C4-2B (cell line): Measurements from ENCODE around the gene TRPC4.
"Not testable (repeated sequence)": the region's sequence is repeated elsewhere in the genome, so short reads cannot be mapped to it uniquely, and the experiment has no call there.

Experiments used
- H3K27ac ChIP-seq: fragments of 450-650 bp; 2 replicates; pipeline ENCODE4 v1.5.1; 2017
- ZFX ChIP-seq: fragments of 450-650 bp; IDR thresholded peaks from 2 replicates; pipeline ENCODE4 v1.6.1; 2017
- TF ChIP-seq, protein P1 (sequence below): fragments of 450-650 bp; conservative IDR thresholded peaks from 2 replicates; pipeline ENCODE4 v1.5.1; 2017; ENCODE audit warnings: mild to moderate bottlenecking

The TRPC4 gene

DNA sequence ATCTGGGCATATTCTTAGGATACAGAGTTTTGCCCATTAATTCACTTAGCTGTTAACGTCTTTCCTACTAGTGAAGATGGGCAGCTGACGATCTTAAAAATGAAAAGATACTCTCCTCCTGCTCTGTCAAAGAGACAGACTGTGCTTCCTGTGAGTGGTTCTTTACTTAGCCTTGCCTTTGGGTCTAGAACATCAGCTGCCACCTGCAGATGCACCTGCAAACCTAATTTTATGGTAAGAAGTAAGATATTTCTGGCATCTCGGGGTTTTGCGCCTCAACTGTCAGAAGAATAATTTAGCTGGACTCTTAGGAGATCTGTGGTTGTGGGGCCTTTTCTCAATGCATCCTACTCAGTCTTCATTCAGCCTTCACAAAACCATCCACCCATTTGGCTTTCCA lies 36.2 kb downstream of the TRPC4 start:
- no peak for TF ChIP-seq ZFX
- no peak overlapping the region for H3K27ac ChIP-seq

DNA sequence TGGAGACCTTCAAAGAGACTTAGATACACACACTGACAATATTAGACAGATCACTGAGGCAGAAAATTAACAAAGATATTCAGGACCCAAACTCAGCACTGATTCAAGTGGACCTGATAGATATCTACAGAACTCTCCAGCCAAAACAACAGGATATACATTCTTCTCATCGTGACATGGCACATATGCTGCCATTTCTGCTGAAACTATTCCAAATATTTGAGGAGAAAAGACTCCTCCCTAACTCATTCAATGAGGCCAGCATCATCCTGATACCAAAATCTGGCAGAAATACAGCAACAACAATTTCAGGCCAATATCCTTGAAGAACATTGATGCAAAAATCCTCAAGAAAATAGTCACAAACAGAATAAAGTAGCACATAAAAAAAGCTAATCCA lies 53.3 kb downstream of the TRPC4 start:
- TF ChIP-seq, protein P1, sequence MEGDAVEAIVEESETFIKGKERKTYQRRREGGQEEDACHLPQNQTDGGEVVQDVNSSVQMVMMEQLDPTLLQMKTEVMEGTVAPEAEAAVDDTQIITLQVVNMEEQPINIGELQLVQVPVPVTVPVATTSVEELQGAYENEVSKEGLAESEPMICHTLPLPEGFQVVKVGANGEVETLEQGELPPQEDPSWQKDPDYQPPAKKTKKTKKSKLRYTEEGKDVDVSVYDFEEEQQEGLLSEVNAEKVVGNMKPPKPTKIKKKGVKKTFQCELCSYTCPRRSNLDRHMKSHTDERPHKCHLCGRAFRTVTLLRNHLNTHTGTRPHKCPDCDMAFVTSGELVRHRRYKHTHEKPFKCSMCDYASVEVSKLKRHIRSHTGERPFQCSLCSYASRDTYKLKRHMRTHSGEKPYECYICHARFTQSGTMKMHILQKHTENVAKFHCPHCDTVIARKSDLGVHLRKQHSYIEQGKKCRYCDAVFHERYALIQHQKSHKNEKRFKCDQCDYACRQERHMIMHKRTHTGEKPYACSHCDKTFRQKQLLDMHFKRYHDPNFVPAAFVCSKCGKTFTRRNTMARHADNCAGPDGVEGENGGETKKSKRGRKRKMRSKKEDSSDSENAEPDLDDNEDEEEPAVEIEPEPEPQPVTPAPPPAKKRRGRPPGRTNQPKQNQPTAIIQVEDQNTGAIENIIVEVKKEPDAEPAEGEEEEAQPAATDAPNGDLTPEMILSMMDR, result no peak
- TF ChIP-seq ZFX, result no peak

DNA sequence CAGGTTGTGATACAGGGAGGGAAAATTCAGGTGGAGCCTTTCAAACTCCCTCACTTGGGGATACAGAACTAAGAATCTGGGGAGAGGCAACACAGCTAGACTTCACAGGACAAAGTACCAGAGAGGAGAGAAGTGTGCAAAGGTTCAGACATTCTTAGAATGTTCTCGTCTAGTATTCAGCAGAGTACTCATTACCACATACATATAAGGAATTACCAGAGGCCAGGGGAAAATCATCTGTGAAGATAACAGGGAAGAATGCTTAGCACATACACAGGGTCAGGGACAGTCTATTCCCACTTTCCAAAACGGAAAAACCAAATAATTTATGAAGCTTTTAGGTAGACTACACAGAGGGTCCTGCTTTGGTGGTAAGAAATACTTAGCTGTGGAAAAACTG lies 58.1 kb downstream of the TRPC4 start:
- TF ChIP-seq ZFX, result no peak
- TF ChIP-seq, protein P1, result no peak

More for the DNA sequence above, 53.3 kb downstream of the TRPC4 start:
- H3K27ac ChIP-seq, result no peak overlapping the region

DNA sequence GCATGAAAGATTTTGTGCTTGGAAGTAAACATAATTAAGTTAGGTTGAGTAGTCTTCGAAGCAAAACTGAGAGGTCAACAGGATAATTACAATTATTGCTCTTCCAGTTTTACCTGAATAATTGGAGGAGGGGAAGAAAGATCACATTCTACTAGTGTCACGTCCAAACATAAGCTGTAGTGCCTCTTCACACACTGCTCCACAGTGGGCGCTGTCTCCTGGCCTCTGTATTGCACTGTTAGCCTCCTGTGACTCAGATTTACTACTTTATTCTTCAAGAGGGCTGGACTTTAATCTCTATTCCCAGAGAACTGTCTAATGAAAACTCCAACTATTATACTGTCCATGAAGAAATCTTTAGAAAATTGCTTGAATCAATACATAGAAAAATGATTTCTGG lies 62.9 kb downstream of the TRPC4 start:
- TF ChIP-seq ZFX, result no peak
- TF ChIP-seq, protein P1, result peak; percentile 36
- H3K27ac ChIP-seq, result no peak overlapping the region

More for the DNA sequence above, 58.1 kb downstream of the TRPC4 start:
- no peak overlapping the region for H3K27ac ChIP-seq

DNA sequence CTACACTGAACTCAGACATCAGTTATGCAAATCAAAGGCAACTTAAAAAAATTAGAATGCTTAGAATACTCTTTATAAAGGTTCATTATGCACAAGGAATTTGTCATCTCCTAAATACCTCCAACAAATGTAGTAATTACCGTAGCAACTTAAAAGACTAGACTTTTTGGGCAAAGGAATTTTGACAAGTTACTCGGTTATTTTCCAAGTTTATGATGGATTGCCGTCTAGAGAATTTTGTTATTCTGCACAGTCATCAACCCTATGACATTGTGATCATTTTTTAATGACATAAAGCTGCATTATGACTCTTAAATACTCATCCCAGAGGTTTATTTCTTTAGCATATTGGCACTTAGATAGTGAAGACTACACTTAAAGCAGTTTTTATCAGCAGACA lies 71.9 kb downstream of the TRPC4 start:
- no peak overlapping the region for H3K27ac ChIP-seq
- no peak for TF ChIP-seq ZFX
- TF ChIP-seq, protein P1, result no peak

DNA sequence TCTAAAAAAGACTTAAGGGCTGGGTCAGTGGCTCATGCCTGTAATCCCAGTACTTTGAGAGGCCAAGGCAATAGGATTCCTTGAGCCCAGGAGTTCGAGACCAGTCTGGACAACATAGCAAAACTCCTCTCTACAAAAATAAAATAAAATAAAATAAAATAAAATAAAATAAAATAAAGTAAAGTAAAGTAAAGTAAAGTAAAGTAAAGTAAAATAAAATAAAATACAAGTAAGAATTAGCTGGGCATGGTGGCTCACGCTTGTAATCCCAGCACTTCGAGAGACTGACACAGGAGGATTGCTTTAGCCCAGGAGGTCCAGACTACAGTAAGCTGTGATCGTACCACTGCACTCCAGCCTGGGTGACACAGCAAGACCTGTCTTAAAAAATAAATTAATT lies 72.8 kb downstream of the TRPC4 start:
- H3K27ac ChIP-seq, result not testable (repeated sequence)

DNA sequence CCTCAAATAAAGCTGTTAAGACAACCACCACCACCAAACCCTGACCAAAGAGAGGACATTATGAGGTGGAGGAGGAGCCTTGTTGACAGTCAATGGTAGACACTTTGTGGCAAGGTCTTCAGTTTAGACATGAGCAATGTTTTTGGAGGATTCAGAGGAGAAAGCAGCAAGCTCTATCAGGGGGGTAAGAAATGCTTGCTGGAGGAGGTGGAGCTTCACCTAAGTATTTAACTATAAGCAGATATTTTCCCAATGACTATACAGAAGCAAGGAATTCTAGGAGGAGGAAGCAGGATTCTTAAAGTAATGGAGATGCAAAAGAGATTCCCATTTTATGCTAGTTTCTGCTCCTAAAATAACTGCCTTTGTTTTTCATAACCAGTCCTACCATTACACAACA lies 74.2 kb downstream of the TRPC4 start:
- H3K27ac ChIP-seq, result no peak overlapping the region
- TF ChIP-seq ZFX, result no peak
- TF ChIP-seq, protein P1, result no peak

DNA sequence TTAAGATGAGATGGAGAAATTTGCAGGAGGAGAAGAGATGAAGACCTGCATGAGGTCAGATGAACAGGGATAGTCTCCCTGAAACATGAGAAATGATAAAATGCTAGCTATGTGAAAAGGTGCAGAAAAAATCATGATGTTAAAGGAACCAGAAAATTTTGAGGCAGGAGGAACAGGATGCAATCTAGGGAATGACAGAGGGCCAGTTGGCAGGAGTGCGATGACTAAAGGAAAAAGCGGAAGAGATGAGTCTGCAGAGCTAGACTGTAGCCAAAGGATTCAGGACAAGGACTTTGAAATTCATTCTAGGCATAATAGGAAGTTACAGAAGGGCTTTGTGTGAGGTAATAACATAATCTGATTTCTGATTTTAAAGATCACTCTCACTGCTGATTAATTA lies 77.9 kb downstream of the TRPC4 start:
- TF ChIP-seq, protein P1, result no peak
- no peak for TF ChIP-seq ZFX

DNA sequence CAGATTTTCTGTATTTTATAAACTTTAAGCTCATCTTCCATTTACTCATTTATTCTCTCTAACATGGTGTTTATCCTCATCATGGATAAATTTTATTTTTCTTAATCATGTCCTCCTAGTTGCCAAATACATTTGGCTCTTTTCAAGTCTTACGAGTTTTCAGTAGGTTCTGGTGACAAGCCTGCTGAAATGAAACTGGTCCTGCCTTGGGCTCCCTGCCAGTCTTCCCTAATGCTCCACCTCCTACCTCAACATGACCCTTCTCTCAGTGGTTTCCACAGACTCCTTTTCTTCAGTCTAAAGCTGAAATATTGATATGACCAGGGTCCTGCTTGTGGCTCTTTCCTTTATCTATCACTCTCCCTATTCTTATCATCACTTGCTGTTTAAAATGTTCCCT lies 81.2 kb downstream of the TRPC4 start:
- TF ChIP-seq ZFX, result no peak
- TF ChIP-seq, protein P1, result no peak
- H3K27ac ChIP-seq, result no peak overlapping the region

More for the DNA sequence above, 77.9 kb downstream of the TRPC4 start:
- H3K27ac ChIP-seq, result no peak overlapping the region
